BLaER1 treated with 17β-estradiol and CSF1 and Interleukin-3, amounts not matched to agents 10 nM and 100 nM (cell line): ENCODE data around the gene DMRTC2.
A peak's percentile ranks its signal among the peaks of the same experiment; 100 is the strongest.

Experiments
- H3K27ac ChIP-seq, 11 experiments: shearing (Covaris generic); formaldehyde crosslinking; 2 replicates each; pipeline ENCODE4 v1.8.1; 2022
- H3K27me3 ChIP-seq, 11 experiments: shearing (Covaris generic); formaldehyde crosslinking; 2 replicates each; pipeline ENCODE4 v1.8.1; 2022
- H3K36me3 ChIP-seq, 11 experiments: shearing (Covaris generic); formaldehyde crosslinking; 2 replicates each; pipeline ENCODE4 v1.8.1; 2022
- H3K4me1 ChIP-seq, 10 experiments: shearing (Covaris generic); formaldehyde crosslinking; 2 replicates each; pipeline ENCODE4 v1.8.1; 2022
- H3K4me2 ChIP-seq, 11 experiments: shearing (Covaris generic); formaldehyde crosslinking; 2 replicates each; pipeline ENCODE4 v1.8.1; 2022
- H3K4me3 ChIP-seq, 10 experiments: shearing (Covaris generic); formaldehyde crosslinking; 2 replicates each; pipeline ENCODE4 v1.8.1; 2022
- H3K9ac ChIP-seq, 11 experiments: shearing (Covaris generic); formaldehyde crosslinking; 2 replicates each; pipeline ENCODE4 v1.8.1; 2022
- H3K9me3 ChIP-seq, 11 experiments: shearing (Covaris generic); formaldehyde crosslinking; replicated peaks in 1 of 11; 2 replicates each; pipeline ENCODE4 v1.8.1; 2022
- H4K20me1 ChIP-seq, 11 experiments: shearing (Covaris generic); formaldehyde crosslinking; 2 replicates each; pipeline ENCODE4 v1.8.1; 2022
- Cebpa-rat ChIP-seq, 11 experiments: shearing (Covaris generic); IDR thresholded peaks; 2 replicates each; pipeline ENCODE4 v1.8.1; 2022

Gene DMRTC2

DNA sequence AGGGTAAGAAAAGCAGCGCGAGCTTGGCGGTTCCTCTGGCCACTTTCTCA lies at the start of gene DMRTC2:
Gene DMRTC2, plus strand, starts transcription at position 42 of the 50 bp plus-strand sequence. CDS start 2,387 bp downstream, outside the sequence.
- Histone ChIP-seq H3K9me3 (peaks cover 5 to 13% (median 8%) of the 10 kb centered on the region in 11 experiments; a peak in 11 of 22 replicates), H3K9ac (no peak within 1 kb of the TSS), H3K4me1 (peaks cover 0 to 4% (median 0%) of the 10 kb centered on the region in 10 experiments; a peak in 1 of 20 replicates), H3K27me3 (no peaks in the 10 kb centered on the region), H4K20me1 (no peaks in the 10 kb centered on the region), H3K27ac (no peak within 1 kb of the TSS), H3K36me3 (no peaks in the 10 kb centered on the region), H3K4me2 (no peak within 1 kb of the TSS), H3K4me3 (no peak within 1 kb of the TSS)
- TF ChIP-seq Cebpa-rat (IDR thresholded peaks at IDR 0.05) = no peak

DNA sequence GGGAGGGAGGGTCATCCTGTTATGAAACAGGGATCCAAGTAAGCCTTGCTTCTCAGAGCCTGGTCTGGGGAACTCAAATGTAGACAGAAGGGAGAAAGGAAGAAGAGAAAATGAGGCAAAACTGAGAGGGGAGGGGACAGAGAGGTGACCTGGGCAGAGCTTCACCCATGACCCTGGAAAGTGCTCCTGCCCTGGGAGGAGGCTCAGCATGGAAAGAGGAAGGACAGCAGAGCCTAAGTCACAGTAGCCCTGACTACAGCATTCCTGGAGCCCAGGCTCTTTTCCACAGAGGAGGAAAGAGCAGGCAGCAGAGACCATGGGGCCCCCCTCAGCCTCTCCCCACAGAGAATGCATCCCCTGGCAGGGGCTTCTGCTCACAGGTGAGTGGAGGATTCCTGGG lies 48.5 kb upstream of the DMRTC2 start, which contains the start of gene CEACAM3:
Gene CEACAM3, plus strand, starts transcription at position 226 of the 400 bp plus-strand sequence. Its CDS starts 91 bp downstream, at position 317.
- Histone ChIP-seq H3K27me3 (no peaks in the 10 kb centered on the region), H3K4me2 (peak within 1 kb of the TSS; percentile 6 to 88 (median 75); a peak in 20 of 22 replicates), H3K9ac (peak within 1 kb of the TSS in 6 of 11 experiments; percentile 12 to 48 (median 30); a peak in 7 of 22 replicates), H3K4me3 (no peak within 1 kb of the TSS), H3K27ac (peak within 1 kb of the TSS in 9 of 11 experiments; percentile 9 to 66 (median 47); a peak in 17 of 22 replicates), H3K9me3 (peaks cover 7 to 19% (median 13%) of the 10 kb centered on the region in 11 experiments; a peak in 20 of 22 replicates), H3K36me3 (peaks cover 0 to 5% (median 0%) of the 10 kb centered on the region in 11 experiments; a peak in 2 of 22 replicates), H3K4me1 (peaks cover 28 to 85% (median 70%) of the 10 kb centered on the region in 10 experiments), H4K20me1 (no peaks in the 10 kb centered on the region)
- no peak for TF ChIP-seq Cebpa-rat (IDR thresholded peaks at IDR 0.05)

GRCh38 chr19:41796901-41797300 lies 47.9 kb upstream of the DMRTC2 start:
- Histone ChIP-seq H3K27ac (peak overlapping the region in 9 of 11 experiments; percentile 9 to 66 (median 47); a peak in 13 of 22 replicates), H3K4me3 (no peak overlapping the region), H3K27me3 (no peaks in the 10 kb centered on the region), H3K4me2 (peak overlapping the region; percentile 6 to 88 (median 75); a peak in 20 of 22 replicates), H3K9me3 (peaks cover 10 to 22% (median 16%) of the 10 kb centered on the region in 11 experiments; a peak in 20 of 22 replicates), H4K20me1 (no peaks in the 10 kb centered on the region), H3K36me3 (peaks cover 0 to 5% (median 0%) of the 10 kb centered on the region in 11 experiments; a peak in 2 of 22 replicates), H3K9ac (peak overlapping the region in 3 of 11 experiments; percentile 12 to 44 (median 17); a peak in 5 of 22 replicates), H3K4me1 (peaks cover 34 to 89% (median 74%) of the 10 kb centered on the region in 10 experiments)
- no peak for TF ChIP-seq Cebpa-rat (IDR thresholded peaks at IDR 0.05)

- peaks cover 0 to 5% (median 0%) of the 10 kb centered on the region in 11 experiments; a peak in 2 of 22 replicates for H3K36me3 ChIP-seq
- H3K9ac ChIP-seq = peak overlapping the region in 4 of 11 experiments; percentile 15 to 30 (median 26); a peak in 6 of 22 replicates
- H3K4me1 ChIP-seq = peaks cover 53 to 99% (median 93%) of the 10 kb centered on the region in 10 experiments
- peak overlapping the region in 1 of 10 experiments; percentile 10; a peak in 1 of 20 replicates for H3K4me3 ChIP-seq
- H3K4me2 ChIP-seq = peak overlapping the region; percentile 53 to 88 (median 78)
- TF ChIP-seq Cebpa-rat (IDR thresholded peaks at IDR 0.05) = no peak
- peaks cover 10 to 22% (median 16%) of the 10 kb centered on the region in 11 experiments; a peak in 20 of 22 replicates for H3K9me3 ChIP-seq
- H3K27me3 ChIP-seq = no peaks in the 10 kb centered on the region
- no peaks in the 10 kb centered on the region for H4K20me1 ChIP-seq
- peak overlapping the region in 8 of 11 experiments; percentile 1 to 70 (median 46); a peak in 11 of 22 replicates for H3K27ac ChIP-seq
These were observed 45.3 kb upstream of the DMRTC2 start for GRCh38 chr19:41799444-41800000.

DNA sequence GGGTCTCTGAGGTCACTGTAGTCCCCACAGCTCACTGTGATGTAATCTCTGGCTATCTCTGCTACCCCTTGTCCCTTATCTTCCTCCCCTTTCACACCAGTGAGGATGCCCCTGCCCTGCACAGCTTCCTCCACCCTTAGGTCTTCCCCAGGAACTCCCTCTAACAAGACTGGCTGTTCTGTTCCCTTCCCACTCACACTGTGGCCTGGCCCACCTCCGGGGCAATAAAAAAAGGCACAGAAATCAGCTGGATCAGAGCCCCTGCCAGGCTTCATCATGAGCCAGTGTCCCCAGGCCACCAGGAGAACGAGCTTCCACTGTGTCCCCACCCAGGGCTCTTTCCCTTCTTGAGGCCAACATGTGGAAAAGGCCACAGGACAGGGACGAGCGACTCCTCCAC lies 43.8 kb upstream of the DMRTC2 start:
- Histone ChIP-seq H3K9ac (peak overlapping the region in 9 of 11 experiments; percentile 2 to 62 (median 30); a peak in 10 of 22 replicates), H3K4me1 (peaks cover 53 to 99% (median 88%) of the 10 kb centered on the region in 10 experiments), H3K27me3 (no peaks in the 10 kb centered on the region), H3K4me2 (peak overlapping the region; percentile 68 to 85 (median 76)), H3K9me3 (peaks cover 10 to 22% (median 16%) of the 10 kb centered on the region in 11 experiments; a peak in 20 of 22 replicates), H4K20me1 (no peaks in the 10 kb centered on the region), H3K36me3 (peaks cover 0 to 5% (median 0%) of the 10 kb centered on the region in 11 experiments; a peak in 2 of 22 replicates), H3K27ac (peak overlapping the region; percentile 52 to 85 (median 75)), H3K4me3 (peak overlapping the region in 7 of 10 experiments; percentile 2 to 43 (median 21); a peak in 7 of 20 replicates)
- no peak for TF ChIP-seq Cebpa-rat (IDR thresholded peaks at IDR 0.05)

- Histone ChIP-seq H3K27me3 (no peaks in the 10 kb centered on the region), H3K36me3 (peaks cover 0 to 5% (median 0%) of the 10 kb centered on the region in 11 experiments; a peak in 2 of 22 replicates), H3K4me2 (peak overlapping the region; percentile 69 to 85 (median 77)), H3K9me3 (peaks cover 10 to 22% (median 16%) of the 10 kb centered on the region in 11 experiments; a peak in 20 of 22 replicates), H3K27ac (peak overlapping the region; percentile 52 to 85 (median 76)), H3K4me1 (peaks cover 53 to 94% (median 83%) of the 10 kb centered on the region in 10 experiments), H3K9ac (peak overlapping the region in 10 of 11 experiments; percentile 14 to 64 (median 52); a peak in 14 of 22 replicates), H3K4me3 (peak overlapping the region in 2 of 10 experiments; percentile 13 to 18; a peak in 4 of 20 replicates), H4K20me1 (no peaks in the 10 kb centered on the region)
- TF ChIP-seq Cebpa-rat (IDR thresholded peaks at IDR 0.05) = no peak
These were observed 43.0 kb upstream of the DMRTC2 start for GRCh38 chr19:41801792-41802211.

DNA sequence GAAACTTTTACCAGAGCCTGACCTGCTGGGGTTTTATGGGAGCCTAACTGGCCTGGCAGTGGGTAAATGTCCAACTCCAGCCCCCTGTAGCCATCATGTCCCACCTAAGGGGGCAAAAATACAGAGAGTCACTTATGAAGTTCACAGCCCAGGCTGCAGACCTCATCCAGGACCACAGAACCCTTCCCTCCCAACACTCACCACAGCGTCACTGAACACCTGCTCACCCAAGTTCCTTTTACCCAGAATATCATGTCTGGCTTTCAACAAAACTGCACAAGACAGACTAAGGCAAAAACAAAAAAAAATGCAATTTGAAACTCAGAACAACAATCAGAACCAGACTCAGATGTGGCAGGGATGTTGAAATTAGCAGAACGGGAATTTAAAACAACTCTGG lies 42.1 kb upstream of the DMRTC2 start:
- Histone ChIP-seq H4K20me1 (no peaks in the 10 kb centered on the region), H3K9me3 (peaks cover 10 to 22% (median 16%) of the 10 kb centered on the region in 11 experiments; a peak in 20 of 22 replicates), H3K27ac (peak overlapping the region; percentile 52 to 85 (median 76)), H3K4me3 (no peak overlapping the region; a peak in 1 of 20 replicates), H3K9ac (peak overlapping the region in 9 of 11 experiments; percentile 14 to 64 (median 44); a peak in 12 of 22 replicates), H3K4me2 (peak overlapping the region; percentile 69 to 85 (median 77)), H3K4me1 (peaks cover 53 to 94% (median 81%) of the 10 kb centered on the region in 10 experiments), H3K27me3 (no peaks in the 10 kb centered on the region), H3K36me3 (peaks cover 0 to 5% (median 0%) of the 10 kb centered on the region in 11 experiments; a peak in 2 of 22 replicates)
- TF ChIP-seq Cebpa-rat (IDR thresholded peaks at IDR 0.05) = no peak

GRCh38 chr19:41804336-41804735 lies 40.5 kb upstream of the DMRTC2 start:
- H3K4me2 ChIP-seq = peak overlapping the region; percentile 21 to 83 (median 60); a peak in 18 of 22 replicates
- H3K4me3 ChIP-seq = no peak overlapping the region
- H3K36me3 ChIP-seq = peaks cover 0 to 5% (median 0%) of the 10 kb centered on the region in 11 experiments; a peak in 2 of 22 replicates
- no peak for TF ChIP-seq Cebpa-rat (IDR thresholded peaks at IDR 0.05)
- H3K9ac ChIP-seq = no peak overlapping the region
- H3K4me1 ChIP-seq = peaks cover 55 to 94% (median 82%) of the 10 kb centered on the region in 10 experiments
- no peaks in the 10 kb centered on the region for H3K27me3 ChIP-seq
- H4K20me1 ChIP-seq = no peaks in the 10 kb centered on the region
- 0 out of 22 replicates have a peak overlapping the region, but pooled peaks of 2 of the 11 experiments have one; percentile 13 to 15 for H3K27ac ChIP-seq
- peaks cover 10 to 22% (median 16%) of the 10 kb centered on the region in 11 experiments; a peak in 20 of 22 replicates for H3K9me3 ChIP-seq

- no peaks in the 10 kb centered on the region for H3K27me3 ChIP-seq
- peaks cover 57 to 97% (median 83%) of the 10 kb centered on the region in 10 experiments for H3K4me1 ChIP-seq
- no peaks in the 10 kb centered on the region for H3K36me3 ChIP-seq
- peak overlapping the region in 4 of 11 experiments; percentile 6 to 72 (median 30); a peak in 5 of 22 replicates for H3K27ac ChIP-seq
- H3K4me3 ChIP-seq = no peak overlapping the region
- no peak overlapping the region for H3K9ac ChIP-seq
- H4K20me1 ChIP-seq = no peaks in the 10 kb centered on the region
- no peak for TF ChIP-seq Cebpa-rat (IDR thresholded peaks at IDR 0.05)
- H3K9me3 ChIP-seq = no peaks in the 10 kb centered on the region
- H3K4me2 ChIP-seq = peak overlapping the region in 5 of 11 experiments; percentile 89 to 98 (median 95); a peak in 10 of 22 replicates
These were observed 37.7 kb upstream of the DMRTC2 start for GRCh38 chr19:41807176-41807575.
